Measurements from ENCODE around the gene ZIC2. TPM values are rescaled to one million over a fixed set of nuclear protein-coding genes. Genes with fewer than 3 reads are reported as not detected.
"Not testable (repeated sequence)": the region's sequence is repeated elsewhere in the genome, so short reads cannot be mapped to it uniquely, and the experiment has no call there.

ZIC2 gene
- total RNA-seq, 2 donors from 2014 or later, result not detected

DNA sequence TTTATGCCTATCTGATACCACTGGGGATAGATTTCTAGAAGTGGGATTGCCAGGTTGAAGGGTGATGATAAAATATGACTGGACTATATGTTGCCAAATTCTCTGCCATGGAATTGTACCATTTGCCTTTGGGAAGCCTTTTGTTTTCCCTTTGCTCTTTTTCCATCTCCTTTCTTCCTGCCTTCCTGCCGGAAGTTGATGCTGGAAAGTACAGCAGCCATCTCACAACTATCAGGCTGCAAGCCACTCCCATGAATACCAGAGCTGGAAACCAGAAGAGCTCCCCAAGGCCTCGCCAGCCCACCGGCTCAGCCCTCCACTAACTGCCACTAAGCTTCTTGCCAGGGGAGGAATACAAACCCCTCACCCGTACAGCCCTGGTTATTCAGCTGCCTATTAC is 39.7 kb upstream of the ZIC2 start:
- WGBS, 2 donors, result 87 to 91% methylated on average over 4 of the region's 4 CpGs
- intact Hi-C loops (cut with DNase I), result no loop called here
- Histone ChIP-seq H3K9me3 (no peaks in the 10 kb centered on the region), H3K4me3 (no peak overlapping the region), H3K4me1 (no peaks in the 10 kb centered on the region), H3K27me3 (peaks cover 0 to 9% of the 10 kb centered on the region in 2 donors), H3K27ac (no peak overlapping the region), H3K36me3 (replicated peaks in 1 of 2; ENCODE audit: insufficient read depth in 1 of 2, low read depth in 2 of 2) (no peaks in the 10 kb centered on the region)
- DNase-seq (no peak), ATAC-seq (no peak)
- TF ChIP-seq, protein P1, sequence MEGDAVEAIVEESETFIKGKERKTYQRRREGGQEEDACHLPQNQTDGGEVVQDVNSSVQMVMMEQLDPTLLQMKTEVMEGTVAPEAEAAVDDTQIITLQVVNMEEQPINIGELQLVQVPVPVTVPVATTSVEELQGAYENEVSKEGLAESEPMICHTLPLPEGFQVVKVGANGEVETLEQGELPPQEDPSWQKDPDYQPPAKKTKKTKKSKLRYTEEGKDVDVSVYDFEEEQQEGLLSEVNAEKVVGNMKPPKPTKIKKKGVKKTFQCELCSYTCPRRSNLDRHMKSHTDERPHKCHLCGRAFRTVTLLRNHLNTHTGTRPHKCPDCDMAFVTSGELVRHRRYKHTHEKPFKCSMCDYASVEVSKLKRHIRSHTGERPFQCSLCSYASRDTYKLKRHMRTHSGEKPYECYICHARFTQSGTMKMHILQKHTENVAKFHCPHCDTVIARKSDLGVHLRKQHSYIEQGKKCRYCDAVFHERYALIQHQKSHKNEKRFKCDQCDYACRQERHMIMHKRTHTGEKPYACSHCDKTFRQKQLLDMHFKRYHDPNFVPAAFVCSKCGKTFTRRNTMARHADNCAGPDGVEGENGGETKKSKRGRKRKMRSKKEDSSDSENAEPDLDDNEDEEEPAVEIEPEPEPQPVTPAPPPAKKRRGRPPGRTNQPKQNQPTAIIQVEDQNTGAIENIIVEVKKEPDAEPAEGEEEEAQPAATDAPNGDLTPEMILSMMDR (IDR thresholded peaks at IDR 0.05), result no peak
- TF ChIP-seq POLR2A (IDR thresholded peaks at IDR 0.05), result no peak

DNA sequence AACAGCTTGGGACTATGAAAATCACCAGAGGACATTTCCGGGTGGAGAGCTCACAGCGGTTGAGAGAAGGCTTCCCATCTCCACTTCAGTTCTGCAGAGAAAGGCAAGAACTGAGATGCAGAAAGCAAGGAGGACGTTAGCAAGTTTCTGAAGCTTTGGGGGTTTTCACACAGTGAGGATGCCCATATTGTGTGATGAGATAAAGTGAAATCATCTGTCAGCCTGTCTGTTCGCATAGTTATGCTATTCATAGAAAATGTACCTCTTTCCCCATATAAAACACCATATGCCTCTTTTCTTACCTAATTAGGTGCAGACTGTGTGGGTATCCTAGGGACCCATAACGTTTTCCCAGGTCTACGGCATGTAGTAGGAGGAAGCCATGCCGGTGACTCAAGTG is 37.5 kb upstream of the ZIC2 start:
- Histone ChIP-seq H3K4me1 (no peaks in the 10 kb centered on the region), H3K27me3 (peaks cover 0 to 9% of the 10 kb centered on the region in 2 donors), H3K27ac (no peak overlapping the region), H3K9me3 (no peaks in the 10 kb centered on the region), H3K4me3 (no peak overlapping the region), H3K36me3 (replicated peaks in 1 of 2; ENCODE audit: insufficient read depth in 1 of 2, low read depth in 2 of 2) (no peaks in the 10 kb centered on the region)
- intact Hi-C loops (cut with DNase I), result no loop called here
- TF ChIP-seq, protein P1 (IDR thresholded peaks at IDR 0.05), result no peak
- TF ChIP-seq POLR2A (IDR thresholded peaks at IDR 0.05), result no peak
- 70 to 76% methylated on average over 7 of the region's 7 CpGs for WGBS, 2 donors
- DNase-seq (no peak), ATAC-seq (no peak)

DNA sequence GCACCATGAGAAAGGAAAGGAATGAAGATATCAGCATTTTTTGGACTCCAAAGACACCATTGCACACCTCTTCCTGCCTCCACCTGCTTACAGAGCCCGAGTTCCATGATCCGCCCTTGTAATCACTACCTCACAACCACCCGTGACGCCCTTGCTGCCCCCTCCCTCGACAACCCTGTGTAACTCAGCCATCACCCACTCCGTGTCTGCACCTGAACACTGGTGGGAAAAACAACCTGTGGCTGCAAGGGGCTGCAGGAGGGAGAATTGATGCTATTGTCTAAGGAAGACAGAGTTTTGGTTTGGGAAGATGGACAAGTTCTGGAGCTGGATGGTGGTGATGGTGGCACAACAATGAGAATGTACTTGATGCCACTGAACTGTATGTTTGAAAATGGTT is 37.0 kb upstream of the ZIC2 start:
- Histone ChIP-seq H3K27me3 (peaks cover 0 to 9% of the 10 kb centered on the region in 2 donors), H3K9me3 (no peaks in the 10 kb centered on the region), H3K4me3 (no peak overlapping the region), H3K36me3 (replicated peaks in 1 of 2; ENCODE audit: insufficient read depth in 1 of 2, low read depth in 2 of 2) (no peaks in the 10 kb centered on the region), H3K4me1 (no peaks in the 10 kb centered on the region), H3K27ac (no peak overlapping the region)
- WGBS, 2 donors, result 78 to 79% methylated on average over 6 of the region's 6 CpGs
- no peak for TF ChIP-seq POLR2A (IDR thresholded peaks at IDR 0.05)
- TF ChIP-seq, protein P1 (IDR thresholded peaks at IDR 0.05), result no peak
- ATAC-seq, result no peak
- DNase-seq, result no peak
- intact Hi-C loops (cut with DNase I), result no loop called here

DNA sequence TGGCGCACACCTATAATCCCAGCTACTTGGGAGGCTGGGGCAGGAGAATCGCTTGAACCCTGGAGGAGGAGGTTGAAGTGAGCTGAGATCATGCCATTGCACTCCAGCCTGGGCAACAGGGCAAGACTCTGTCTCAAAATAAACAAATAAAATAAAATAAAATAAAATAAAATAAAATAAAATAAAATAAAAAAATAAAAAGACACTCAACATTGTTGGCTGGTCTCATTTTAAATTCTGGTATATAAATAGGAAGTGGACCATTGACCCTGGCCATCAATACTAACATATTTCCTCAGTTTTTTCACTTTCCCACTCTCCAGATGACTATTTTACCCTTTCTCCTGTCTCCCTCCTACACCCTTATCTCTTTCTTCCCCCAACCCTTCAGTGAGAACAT is 36.1 kb upstream of the ZIC2 start:
- DNase-seq; H3K4me3 ChIP-seq; H3K4me1 ChIP-seq; H3K9me3 ChIP-seq; intact Hi-C loops (cut with DNase I); H3K27me3 ChIP-seq; H3K27ac ChIP-seq; ATAC-seq; H3K36me3 ChIP-seq (replicated peaks in 1 of 2; ENCODE audit: insufficient read depth in 1 of 2, low read depth in 2 of 2): not testable (repeated sequence)
- WGBS, 2 donors, result 86 to 97% methylated on average over 2 of the region's 2 CpGs

DNA sequence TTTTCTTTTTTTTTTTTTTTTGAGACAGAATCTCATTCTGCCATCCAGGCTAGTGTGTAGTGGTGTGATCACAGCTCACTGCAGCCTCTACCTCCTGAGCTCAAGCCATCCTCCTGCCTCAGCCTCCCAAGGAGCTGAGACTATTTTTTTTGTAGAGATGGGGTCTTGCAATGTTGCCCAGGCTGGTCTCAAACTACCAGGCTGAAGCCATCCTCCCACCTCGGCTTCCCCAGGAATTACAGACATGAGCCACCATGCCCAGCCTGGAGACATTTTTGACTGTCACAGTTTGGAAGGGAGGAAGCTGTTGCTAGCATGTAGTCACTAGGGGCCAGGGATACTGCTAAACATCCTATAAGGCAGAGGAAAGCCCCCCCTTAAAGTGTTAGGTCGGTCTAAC is 33.9 kb upstream of the ZIC2 start:
- Histone ChIP-seq H3K4me3 (no peak overlapping the region), H3K27me3 (peaks cover 0 to 9% of the 10 kb centered on the region in 2 donors), H3K4me1 (no peaks in the 10 kb centered on the region), H3K27ac (no peak overlapping the region), H3K9me3 (no peaks in the 10 kb centered on the region), H3K36me3 (replicated peaks in 1 of 2; ENCODE audit: insufficient read depth in 1 of 2, low read depth in 2 of 2) (no peaks in the 10 kb centered on the region)
- no peak for DNase-seq
- no peak for ATAC-seq
- WGBS, 2 donors, result 53 to 67% methylated on average over 2 of the region's 2 CpGs
- TF ChIP-seq, protein P1 (IDR thresholded peaks at IDR 0.05), result no peak
- intact Hi-C loops (cut with DNase I), result no loop called here
